Stimulated activated CD8-positive, alpha-beta memory T cell treated with anti-CD3 and anti-CD28 coated beads, Interleukin-12 subunit alpha, Interleukin-12 subunit beta, amount 100 ng/mL, for 1 hour (primary cell): ENCODE measurements around the gene HSP90AA1.
A peak's percentile ranks its signal among the peaks of the same experiment; 100 is the strongest.
"Not testable (repeated sequence)": the region's sequence is repeated elsewhere in the genome, so short reads cannot be mapped to it uniquely, and the experiment has no call there.

Experiments
- DNase-seq: peaks from one replicate; pipeline ENCODE4 v3.0.0-alpha.2; 2020; ENCODE audit warnings: low read depth

HSP90AA1 gene

DNA sequence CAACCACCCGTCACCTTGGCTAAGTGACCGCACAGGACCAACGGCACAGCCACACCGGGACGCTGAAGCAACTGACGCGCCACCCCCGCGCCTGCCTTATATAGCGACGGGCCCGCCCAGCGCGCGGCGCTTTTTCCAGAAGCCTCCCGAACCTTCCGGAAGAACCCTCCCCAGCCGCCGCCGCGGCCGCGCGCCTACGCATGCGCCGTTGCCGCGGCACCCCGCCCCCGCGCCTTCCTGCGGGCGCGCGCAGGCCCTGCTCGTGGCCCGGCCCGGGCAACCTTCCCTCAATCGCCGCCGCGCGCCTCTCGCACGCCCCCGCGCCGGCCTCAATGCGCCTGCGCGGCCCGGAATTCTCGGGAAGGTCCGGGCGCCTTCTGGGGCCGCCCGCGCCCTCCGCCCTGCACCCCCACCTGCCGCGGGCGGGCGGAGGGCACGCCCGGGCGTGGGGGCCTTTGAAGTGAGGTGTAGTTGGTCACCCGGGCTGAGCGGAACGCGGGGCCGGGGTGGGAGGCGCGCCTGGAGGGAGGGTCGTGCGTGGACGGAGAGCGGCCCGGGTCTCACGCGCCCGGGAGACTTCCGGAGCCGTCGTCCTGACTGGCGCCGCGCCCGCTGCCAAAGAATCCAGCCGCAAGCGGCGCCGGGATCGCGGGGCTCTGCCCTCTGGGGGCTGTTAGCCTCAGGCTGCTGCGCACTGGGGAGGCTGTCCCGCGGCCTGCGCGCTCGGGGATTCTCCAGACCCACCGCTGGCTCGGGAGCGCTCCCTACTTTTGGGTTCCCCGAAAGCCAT lies at the start of gene HSP90AA1:
Gene HSP90AA1 (minus strand): TSS at position 73 of the 790 bp plus-strand sequence. CDS start 666 bp downstream, outside the sequence.
- peak; percentile 97 for DNase-seq

DNA sequence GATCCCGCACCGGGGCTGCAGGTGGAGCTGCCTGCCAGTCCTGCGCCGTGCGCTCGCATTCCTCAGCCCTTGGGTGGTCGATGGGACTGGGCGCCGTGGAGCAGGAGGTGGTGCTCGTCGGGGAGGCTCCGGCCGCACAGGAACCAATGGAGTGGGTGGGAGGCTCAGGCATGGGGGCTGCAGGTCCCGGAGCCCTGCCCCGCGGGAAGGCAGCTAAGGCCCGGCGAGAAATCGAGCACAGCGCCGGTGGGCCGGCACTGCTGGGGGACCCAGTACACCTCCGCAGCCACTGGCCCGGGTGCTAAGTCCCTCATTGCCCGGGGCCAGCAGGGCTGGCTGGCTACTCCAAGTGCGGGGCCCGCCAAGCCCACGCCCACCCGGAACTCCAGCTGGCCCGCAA lies 48.6 kb upstream of the HSP90AA1 start:
- not testable (repeated sequence) for DNase-seq

DNA sequence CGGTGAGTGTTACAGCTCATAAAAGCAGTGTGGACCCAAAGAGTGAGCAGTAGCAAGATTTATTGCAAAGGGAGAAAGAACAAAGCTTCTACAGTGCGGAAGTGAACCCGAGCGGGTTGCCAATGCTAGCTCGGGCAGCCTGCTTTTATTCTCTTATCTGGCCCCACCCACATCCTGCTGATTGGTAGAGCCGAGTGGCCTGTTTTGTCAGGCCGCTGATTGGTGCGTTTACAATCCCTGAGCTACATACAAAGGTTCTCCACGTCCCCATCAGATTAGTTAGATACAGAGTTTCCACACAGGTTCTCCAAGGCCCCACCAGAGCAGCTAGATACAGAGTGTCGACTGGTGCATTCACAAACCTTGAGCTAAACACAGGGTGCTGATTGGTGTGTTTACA lies 47.9 kb upstream of the HSP90AA1 start:
- DNase-seq, result not testable (repeated sequence)

DNA sequence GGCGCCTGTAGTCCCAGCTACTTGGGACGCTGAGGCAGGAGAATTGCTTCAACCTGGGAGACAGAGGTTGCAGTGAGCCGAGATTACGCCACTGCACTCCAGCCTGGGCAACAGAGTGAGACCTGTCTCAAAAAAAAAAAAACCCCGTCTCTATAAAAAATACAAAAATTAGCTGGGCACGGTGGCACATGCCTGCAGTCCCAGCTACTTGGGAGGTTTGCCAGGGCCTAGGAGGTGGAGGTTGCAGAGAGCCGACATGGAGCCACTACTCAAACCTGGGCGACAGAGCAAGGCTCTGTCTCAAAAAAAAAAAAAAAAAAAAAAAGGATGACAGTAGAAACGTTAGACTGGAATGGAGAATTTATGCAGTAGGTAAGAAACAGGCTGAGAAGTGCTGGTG lies 47.2 kb upstream of the HSP90AA1 start:
- not testable (repeated sequence) for DNase-seq

DNA sequence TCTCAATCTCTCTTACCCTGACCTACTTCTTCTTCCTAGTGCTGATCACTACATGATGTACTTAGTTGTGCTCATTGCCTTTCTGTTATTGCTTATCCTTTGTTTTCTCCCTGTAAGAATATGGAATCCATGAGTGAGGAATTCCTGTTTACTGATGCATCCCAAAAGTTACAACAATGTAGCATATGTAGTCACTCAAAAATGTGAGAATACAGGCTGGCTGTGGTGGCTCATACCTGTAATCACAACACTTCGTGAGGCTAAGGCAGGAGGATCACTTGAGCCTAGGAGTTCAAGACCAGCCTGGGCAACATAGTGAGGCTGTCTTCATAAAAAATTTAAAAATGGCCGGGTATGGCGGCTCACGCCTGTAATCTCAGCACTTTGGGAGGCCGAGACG lies 44.9 kb upstream of the HSP90AA1 start:
- no peak for DNase-seq

DNA sequence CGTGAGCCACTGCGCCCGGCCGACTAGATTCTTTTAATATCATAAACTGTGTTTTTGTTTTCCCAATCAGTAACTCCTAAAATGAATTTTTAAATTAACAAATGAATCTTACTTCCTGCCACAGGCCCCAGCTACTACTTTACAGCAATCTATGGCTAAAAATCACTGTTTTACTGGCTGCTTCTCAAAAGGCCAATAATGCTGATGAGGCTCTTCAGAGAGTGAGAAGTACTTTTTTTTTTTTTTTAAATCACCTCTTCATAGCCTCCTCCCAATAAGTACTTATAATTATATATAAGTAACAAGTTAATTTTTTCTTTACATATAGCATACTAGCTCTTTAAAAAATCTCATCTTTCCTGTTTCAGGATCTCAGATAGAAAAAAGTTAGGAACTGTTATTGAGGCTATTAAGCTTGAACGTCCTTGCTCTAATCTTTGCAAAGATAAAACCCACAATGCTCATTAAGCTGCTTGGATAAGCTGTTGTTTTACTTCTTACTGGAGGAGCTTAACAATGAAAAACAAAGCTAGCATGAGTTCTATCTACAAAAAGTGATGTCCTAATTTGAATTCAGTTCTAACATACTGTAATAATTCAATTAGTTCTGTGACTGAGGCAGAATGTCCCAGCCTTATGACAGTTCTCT lies 40.1 kb upstream of the HSP90AA1 start:
- no peak for DNase-seq

DNA sequence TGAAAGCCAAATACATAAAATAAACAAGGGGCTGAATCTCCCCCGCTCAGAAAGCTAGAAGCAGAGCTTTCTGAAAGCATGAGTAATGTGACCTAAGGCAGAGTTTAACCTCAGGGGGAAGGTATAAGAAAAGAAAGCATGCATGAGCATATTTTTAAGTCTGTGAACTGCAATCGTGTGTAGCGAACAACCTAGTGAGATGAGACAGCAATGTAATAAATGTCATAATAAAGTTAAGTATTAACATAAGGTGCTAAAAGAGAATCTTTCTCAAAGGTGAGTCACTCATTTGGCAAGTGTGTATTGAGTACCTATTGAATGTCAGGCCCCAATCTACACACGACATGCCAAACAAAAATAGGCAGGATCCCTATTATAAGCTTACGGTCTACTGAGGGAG lies 38.7 kb upstream of the HSP90AA1 start:
- DNase-seq, result no peak

DNA sequence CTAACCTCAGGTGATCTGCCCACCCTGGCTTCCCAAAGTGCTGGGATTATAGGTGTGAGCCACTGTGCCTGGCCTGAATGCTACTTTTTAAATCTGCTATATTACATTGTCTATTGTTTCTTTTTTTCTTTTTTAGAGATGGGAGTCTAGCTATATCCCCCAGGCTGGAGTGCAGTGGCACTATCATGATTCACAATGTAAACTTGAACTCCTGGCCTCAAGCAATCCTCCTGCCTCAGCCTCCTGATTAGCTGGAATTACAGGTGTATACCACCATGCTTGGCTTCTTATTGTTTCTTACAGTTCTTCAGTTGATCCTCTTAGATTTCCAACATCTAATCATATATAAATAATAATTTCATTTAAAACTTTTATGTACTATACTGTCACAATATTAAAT lies 37.6 kb upstream of the HSP90AA1 start:
- no peak for DNase-seq

DNA sequence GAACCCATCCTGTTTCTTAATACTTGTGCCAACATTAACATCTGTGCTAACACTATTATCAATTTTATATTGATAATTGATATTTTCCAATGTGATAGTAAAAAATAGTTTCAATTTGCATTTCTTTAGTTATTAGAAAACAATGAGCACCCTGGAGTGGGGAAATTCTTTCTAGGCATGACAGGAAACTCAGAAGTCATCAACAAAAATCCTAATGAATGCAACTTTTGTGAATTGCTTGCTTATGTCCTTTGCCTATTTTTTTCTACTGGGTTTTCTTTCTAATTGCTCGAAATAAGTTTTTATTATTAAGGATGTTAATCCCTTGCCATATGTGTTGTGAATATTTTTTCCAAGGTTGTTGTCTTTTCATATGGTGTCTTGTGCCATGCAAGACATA lies 34.7 kb upstream of the HSP90AA1 start:
- no peak for DNase-seq

DNA sequence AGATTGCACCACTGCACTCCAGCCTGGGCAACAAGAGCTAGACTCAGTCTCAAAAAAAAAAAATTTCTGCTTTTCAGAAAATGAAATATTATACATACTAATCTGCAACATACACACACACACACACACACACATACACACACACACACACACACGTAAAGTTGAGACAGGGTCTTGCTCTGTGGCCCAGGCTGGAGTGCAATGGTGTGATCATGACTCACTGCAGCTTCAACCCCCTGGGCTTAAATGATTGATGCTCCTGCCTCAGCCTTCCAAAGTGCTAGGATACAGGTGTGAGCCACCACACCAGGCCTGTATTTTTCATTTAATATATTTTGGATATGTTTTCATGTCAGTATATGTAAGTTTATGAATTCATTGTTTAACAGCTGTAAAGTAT lies 34.0 kb upstream of the HSP90AA1 start:
- DNase-seq, result no peak

DNA sequence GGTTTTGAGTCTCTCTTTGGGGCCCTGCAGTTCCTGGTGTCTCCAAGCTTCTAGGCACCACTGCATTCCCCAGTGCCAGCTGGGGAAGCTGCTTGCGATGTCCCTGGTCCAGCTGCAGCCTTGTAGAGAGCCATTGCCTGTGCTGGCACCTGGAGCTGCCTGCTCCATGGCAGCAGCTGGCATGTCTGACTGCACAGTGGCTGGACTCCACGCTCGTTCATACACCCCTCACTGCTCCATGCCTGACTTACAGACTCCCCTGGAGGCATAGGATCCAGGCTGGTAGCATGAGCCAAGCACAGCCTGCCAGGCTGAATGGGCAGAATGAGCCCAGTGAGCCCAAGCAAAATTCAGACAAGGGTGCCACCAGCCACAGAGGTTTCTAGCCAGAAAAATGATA lies 31.0 kb upstream of the HSP90AA1 start:
- no peak for DNase-seq

DNA sequence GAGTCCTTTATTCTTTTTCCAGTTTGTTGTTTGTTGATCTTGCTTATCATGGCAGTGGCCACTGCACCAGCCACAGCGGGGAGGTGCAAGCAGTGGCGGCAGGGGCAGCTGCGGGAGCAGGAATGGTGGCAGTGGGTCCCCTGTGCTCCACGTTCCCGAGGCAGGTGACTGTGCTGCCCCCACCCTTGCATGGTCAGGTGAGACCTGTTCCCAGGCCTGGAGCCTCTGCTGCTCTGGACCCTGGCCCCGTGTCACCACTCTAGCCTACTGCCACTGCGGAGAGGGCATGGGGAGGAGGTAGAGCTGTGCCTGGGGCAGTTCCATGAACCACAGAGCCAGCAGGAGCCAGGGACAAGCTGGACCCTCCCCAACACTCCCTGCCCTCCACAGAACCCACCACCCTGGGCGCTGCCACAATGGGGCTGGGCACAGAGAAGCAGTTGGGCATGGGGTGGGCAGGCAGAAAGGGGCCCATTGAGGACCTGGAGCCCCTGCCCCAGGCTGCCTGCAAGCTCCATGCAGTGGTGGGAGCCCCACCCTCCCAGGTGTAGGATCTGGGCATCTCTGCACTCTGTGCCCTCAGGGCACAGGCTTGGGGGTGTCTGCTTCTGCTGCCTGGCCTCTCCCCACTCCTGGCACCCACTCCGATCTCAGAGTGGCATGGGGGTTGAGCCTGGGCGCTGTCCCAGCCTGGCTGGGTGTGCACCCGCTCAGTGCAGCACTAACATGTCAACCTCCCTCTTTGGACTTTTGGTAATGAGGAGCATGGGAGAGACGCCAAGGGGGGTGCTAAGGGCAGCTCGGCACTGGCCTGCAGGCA lies 29.7 kb upstream of the HSP90AA1 start:
- no peak for DNase-seq

DNA sequence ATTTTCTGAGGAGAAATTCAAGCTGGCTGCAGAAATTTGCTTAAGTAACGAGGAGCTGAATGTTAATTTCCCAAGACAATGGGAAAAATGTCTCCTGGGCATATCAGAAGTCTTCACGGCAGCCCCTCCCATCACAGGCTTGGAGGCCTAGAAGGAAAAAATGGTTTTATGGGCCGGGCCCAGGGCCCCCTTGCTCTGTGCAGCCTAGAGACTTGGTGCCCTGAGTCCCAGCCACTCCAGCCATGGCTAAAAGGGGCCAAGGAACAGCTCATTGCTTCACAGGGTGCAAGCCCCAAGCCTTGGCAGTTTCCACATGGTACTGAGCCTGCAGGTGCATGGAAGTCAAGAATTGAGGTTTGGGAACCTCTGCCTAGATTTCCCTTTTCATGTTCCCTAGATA lies 24.3 kb upstream of the HSP90AA1 start:
- no peak for DNase-seq

DNA sequence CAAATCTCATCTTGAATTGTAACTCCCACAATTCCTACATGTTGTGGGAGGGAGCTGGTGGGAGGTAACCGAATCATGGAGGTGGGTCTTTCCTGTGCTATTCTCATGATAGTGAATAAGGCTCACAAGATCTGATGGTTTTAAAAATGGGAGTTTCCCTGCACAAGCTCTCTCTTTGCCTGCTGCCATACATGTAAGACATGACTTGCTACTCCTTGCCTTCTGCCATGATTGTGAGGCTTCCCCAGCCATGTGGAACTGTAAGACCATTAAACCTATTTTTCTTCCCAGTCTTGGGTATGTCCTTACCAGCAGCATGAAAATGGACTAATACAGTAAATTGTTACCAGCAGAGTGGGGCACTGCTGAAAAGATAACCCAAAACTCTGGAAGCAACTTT lies 22.5 kb upstream of the HSP90AA1 start:
- not testable (repeated sequence) for DNase-seq

DNA sequence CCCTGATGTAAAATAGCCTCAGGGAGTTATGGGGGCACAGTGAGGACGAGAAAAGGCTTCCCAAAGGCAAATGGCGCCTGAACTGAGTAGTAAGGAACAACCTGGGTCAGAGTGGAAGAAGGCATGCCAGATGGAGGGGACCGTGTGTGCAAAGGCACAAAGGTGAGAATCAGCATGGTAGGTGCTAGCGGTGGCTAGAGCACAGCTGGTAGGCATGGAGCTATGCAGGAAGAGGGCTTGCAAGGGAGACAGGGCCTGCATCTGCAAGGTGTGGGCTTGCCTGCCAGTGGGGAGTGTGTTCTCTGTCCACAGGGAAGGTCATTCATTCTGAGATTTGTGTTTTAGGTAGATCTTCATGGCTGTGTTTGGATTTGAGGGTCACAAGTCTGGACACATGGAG lies 18.5 kb upstream of the HSP90AA1 start:
- DNase-seq, result no peak

DNA sequence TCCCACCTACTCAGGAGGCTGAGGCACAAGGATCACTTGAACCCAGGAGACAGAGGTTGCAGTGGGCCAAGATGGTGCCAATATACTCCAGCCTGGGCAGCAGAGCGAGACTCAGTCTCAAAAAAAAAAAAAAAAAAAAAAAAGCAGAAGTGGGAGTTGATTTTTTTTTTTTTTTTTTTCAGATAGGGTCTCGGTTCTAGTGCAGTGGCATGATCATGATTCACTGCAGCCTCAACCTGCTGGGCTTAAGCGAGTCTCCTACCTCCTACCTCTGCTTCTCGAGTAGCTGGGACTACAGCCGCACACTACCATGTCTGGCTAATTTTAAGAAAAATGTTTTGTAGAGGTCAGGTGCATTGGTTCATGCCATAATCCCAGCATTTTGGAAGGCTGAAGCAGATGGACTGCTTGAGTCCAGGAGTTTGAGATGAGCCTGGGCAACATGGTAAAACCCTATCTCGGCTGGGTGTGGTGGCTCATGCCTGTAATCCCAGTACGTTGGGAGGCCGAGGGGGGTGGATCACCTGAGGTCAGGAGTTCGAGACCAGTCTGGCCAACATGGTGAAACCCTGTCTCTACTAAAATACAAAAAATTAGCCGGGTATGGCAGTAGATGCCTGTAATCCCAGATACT lies 16.3 kb upstream of the HSP90AA1 start:
- DNase-seq, result no peak

DNA sequence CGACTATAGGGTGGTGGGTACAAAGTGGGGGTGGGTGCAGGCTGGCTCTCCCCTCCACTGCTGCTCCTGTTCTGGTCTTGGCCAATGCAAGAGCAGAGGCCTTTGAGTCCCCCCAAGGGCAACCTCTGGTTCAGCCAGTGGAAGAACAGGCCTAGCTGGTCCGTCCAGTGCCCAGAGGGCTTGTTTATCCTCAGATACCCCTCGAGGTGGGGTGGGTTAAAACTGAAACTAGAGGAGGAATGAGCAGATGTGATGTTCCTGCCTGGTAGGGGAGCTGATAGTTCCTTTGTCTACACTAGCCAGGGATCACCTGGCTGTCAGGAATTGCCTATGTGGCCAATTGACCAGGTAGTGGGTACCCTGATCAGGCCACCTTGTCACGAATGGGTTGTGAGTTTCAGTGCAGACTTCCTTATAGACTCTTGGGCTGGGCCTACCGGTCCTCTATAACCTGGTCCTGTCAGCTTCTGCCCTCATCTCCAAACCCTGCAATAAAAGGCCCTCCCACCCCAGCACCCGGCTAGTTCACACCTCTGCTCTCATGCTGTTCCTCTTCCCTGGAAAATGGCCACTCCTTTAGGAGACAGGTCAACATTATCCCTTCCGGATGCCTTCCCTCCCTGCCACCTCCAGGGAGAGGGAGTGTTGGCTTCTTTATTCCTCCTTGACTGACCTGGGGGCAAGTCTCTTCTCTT lies 10.7 kb upstream of the HSP90AA1 start:
- DNase-seq, result no peak

DNA sequence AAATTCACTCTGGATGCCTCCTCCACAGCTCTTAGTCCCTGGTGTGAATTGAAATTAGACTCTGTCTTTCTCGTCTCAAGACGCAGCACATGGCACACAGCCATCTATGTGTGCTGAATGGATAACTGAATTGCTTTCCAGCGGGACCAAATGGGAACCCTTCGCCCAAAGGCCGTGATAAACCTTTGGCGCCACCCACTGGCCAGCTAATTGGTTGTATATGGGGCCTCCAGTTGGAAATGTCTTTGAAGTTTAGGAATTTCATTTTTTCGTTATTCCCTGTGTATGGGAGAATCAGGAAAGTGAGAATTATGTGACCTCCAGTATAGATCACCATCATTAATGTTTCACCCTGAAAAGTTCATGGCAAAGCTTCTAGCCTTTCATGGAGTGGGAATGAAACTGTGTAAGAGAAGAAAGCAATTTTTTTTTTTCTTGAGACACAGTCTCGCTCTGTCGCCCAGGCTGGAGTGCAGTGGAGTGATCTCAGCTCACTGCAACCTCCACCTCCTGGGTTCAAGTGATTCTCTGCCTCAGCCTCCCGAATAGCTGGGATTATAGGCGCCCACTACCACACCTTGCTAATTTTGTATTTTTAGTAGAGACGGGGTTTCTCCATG lies 9.8 kb upstream of the HSP90AA1 start:
- DNase-seq, result peak; percentile 57

DNA sequence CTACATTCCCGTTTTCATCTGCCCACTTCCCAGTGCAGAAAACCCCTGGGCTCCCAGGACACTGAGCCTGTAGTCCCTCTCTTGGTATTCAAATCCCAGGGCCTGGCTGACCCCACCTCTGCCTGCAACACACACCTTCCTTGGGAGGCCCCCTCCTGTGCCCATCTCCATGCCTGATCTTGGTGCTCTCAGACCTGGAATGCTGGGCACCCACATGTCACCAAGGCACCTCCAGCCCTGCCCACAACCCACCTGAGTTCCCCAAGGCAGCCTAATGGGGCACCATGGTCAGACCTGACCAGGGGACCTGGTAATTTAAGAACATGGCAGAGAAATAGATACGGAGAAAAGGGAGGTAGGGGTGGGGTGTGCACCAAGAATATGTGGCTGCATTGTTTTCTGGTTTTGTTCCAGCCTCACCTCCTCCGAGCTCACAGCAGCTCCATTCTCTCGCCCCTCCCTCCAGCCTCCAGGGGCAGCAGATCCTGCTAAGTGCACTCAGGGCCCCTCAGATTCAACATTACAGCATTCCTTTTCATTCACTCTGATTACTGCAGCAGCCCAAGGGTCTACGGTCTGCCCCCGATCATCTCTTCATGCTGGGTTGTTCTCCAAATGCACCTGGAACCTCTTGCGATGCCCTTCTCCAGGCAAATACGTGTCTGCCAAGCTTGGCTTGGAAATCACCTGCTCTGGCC lies 9.2 kb upstream of the HSP90AA1 start:
- no peak for DNase-seq

DNA sequence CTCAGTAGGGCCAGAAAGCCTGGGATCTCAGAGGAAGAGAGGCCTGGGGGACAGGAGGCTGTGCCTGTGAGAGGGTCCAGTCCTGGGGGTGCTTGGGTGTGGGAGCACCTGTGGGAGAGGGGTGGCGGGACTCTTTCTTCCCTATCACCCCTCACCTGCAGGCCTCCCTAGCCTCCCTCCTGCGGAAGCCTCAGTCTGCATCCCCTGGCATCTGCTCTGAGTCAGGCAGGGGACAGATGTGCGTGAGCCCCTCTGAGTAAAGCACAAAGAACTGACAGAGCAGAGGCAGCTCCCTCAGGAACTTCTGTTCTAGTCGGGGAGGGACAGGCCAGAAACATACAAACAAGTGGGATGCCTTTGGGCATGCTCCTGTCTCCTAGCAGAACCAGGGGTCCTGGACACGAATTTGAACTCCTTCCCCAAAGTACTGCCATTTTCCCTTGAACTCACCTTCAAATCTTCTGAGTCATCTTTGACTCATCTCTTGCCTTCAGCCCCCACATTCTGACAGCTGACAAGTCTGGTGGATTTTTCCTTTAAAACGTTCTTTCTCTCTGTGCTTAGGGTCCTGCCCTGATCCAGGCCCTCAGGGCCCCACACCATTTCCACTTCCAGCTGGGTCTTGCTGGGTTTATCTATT lies 8.5 kb upstream of the HSP90AA1 start:
- no peak for DNase-seq
